Ovary (tissue), 9 donors: ENCODE measurements around the gene PAK1. TPM values are rescaled to one million over a fixed set of nuclear protein-coding genes. Genes with fewer than 3 reads are reported as not detected.

ENCODE experiments used
- DNase-seq, 5 donors: peaks; one replicate each; pipeline ENCODE4 v3.0.0-alpha.2; 2019 to 2020
- H3K27ac ChIP-seq, 2 donors: fragments of 200-600 bp; one replicate each; pipeline versions ENCODE4 v1.5.1 to v1.8.0; 2019 to 2022
- H3K27me3 ChIP-seq: fragments of 200-600 bp; one replicate; pipeline ENCODE4 v1.8.0; 2022
- H3K36me3 ChIP-seq: fragments of 200-600 bp; sonication (generic); one replicate; pipeline ENCODE4 v1.5.1; 2019
- H3K4me1 ChIP-seq: one replicate; pipeline ENCODE4 v1.8.1; 2013; ENCODE audit warnings: mild to moderate bottlenecking, moderate library complexity; ENCODE audit not compliant: insufficient read depth
- H3K4me3 ChIP-seq: fragments of 200-600 bp; sonication (generic); one replicate; pipeline ENCODE4 v1.5.1; 2017
- H3K9me3 ChIP-seq, 2 donors: fragments of 200-600 bp in 1 of 2; sonication (generic) in 1 of 2; one replicate each; pipeline versions ENCODE4 v1.5.1 to v1.8.1; 2013 to 2019; ENCODE audit warnings: mild to moderate bottlenecking in 1 of 2, moderate library complexity in 1 of 2
- EP300 ChIP-seq: sonication (generic); formaldehyde crosslinking; IDR thresholded peaks from one replicate; pipeline ENCODE4 v1.6.1; 2017; ENCODE audit warnings: antibody characterized with exemption
- POLR2A ChIP-seq: fragments of 450-650 bp; IDR thresholded peaks from one replicate; pipeline ENCODE4 v1.6.1; 2017; ENCODE audit warnings: antibody characterized with exemption, mild to moderate bottlenecking, moderate library complexity
- WGBS, 3 donors: extraction: QIAGEN DNeasy Blood & Tissue Kit in 1 of 3; methylation state at CpG; one replicate each; pipeline versions ENCODE4 v1.1.5 to v1.1.7; 2013 to 2017; 5-methylcytosine and 5-hydroxymethylcytosine counted together
- intact Hi-C, 4 donors: fragments of 100-400 bp; cut with DNase I; formaldehyde crosslinking; loops; one replicate each; pipeline versions ENCODE4 v1.11.0 to v1.15.1; 2022 to 2023
- polyA plus RNA-seq, 2 donors: library from polyadenylated mRNA; stranded (reverse); fragments of 200-250 nt in 1 of 2; fragments of 350-450 nt in 1 of 2; fragmentation: Illumina TruSeq in 1 of 2; extraction: RNeasy Lipid Tissue Mini Kit (QIAGEN cat#74804) in 1 of 2; gene quantifications; one replicate each; pipeline ENCODE4 v1.2.3, GENCODE V29; 2013 to 2014
- total RNA-seq, 7 donors: library from RNA; depleted of rRNA in 2 of 7; stranded (reverse); fragments of >200 nt in 2 of 7; fragmentation: NEBNext Ultra II Directional in 3 of 7; extraction: Animal tissue kit (Norgen Biotek cat#: 25700) in 3 of 7; gene quantifications; one replicate each; pipeline versions ENCODE4 v1.1.0 to v1.2.4, GENCODE V29; 2016 to 2023
- TF ChIP-seq, protein P1 (sequence below), 3 donors: fragments of 450-650 bp in 2 of 3; fragments of 200-600 bp in 1 of 3; IDR thresholded peaks; one replicate each; pipeline versions ENCODE4 v1.5.1 to v1.8.0; 2016 to 2022; ENCODE audit warnings: antibody characterized with exemption in 3 of 3, mild to moderate bottlenecking in 1 of 3
- donor health status: DM: no; HTN: no; CAD: no; lungs with moderate emphysema.
- donor health status: DM: no; HTN: no; CAD: no.
- donor health status: Bipolar disorder and iron deficiency.
- donor health status: DM: yes; HTN: yes; CAD: no.
- donor health status: DM: no; HTN: no; CAD: no.
- donor health status: DM: yes; HTN: yes; CAD: no.

The PAK1 gene
- total and polyA plus RNA-seq, 9 donors, result 18.4 to 53.0 (median 42.3) TPM

DNA sequence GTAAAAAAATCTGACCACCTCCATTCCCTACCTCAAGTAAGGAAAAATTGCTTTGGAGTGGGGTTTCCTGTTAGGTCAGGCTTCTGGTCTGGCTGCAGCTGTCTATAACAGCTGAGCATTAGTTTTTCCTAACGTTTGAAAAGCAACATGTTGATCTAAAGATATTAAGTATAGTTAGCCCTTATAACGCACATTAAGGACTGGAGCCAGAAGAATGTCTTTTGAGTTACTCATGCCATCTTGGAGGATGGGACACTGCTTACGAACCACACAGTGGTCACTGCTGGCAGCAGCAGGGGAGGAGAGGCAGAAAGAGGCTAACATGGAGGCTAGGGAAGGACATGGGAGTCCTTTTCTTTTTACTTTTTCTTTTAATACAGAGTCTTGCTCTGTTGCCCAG is 128.3 kb downstream of the PAK1 start:
- intact Hi-C loops, result no loop called here
- H3K27me3 ChIP-seq, result no peaks in the 10 kb centered on the region
- TF ChIP-seq EP300 (no peak), POLR2A (no peak)
- TF ChIP-seq, protein P1, sequence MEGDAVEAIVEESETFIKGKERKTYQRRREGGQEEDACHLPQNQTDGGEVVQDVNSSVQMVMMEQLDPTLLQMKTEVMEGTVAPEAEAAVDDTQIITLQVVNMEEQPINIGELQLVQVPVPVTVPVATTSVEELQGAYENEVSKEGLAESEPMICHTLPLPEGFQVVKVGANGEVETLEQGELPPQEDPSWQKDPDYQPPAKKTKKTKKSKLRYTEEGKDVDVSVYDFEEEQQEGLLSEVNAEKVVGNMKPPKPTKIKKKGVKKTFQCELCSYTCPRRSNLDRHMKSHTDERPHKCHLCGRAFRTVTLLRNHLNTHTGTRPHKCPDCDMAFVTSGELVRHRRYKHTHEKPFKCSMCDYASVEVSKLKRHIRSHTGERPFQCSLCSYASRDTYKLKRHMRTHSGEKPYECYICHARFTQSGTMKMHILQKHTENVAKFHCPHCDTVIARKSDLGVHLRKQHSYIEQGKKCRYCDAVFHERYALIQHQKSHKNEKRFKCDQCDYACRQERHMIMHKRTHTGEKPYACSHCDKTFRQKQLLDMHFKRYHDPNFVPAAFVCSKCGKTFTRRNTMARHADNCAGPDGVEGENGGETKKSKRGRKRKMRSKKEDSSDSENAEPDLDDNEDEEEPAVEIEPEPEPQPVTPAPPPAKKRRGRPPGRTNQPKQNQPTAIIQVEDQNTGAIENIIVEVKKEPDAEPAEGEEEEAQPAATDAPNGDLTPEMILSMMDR (IDR thresholded peaks at IDR 0.05), result no peak
- no peaks in the 10 kb centered on the region for H3K36me3 ChIP-seq
- no peak for DNase-seq
- no peak overlapping the region for H3K4me3 ChIP-seq
- H3K4me1 ChIP-seq, result no peaks in the 10 kb centered on the region
- WGBS, 3 donors, result 66 to 71% (median 68%) methylated on average over 3 of the region's 3 CpGs
- H3K27ac ChIP-seq, result no peak overlapping the region
- H3K9me3 ChIP-seq, result no peaks in the 10 kb centered on the region

DNA sequence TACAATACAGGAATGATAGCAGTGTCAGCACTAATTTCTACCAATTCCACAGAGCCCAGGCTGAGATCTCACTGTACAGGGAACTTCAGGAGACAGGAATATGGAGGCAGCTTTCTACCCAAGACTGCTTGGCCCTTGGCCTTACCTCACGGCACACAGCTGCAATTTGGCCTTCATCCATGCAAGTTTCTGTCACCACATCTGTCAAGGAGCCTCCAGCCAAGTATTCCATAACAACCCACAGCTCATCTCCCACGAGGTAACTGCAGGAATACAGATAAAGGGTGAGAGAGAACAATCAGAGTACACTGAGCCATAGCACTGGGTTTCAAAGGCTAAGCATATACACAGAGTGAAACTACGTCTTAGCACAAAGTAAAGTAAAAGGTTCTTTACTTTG is 133.4 kb downstream of the PAK1 start:
- Histone ChIP-seq H3K27me3 (no peaks in the 10 kb centered on the region), H3K9me3 (no peaks in the 10 kb centered on the region), H3K36me3 (no peaks in the 10 kb centered on the region), H3K27ac (no peak overlapping the region), H3K4me3 (no peak overlapping the region), H3K4me1 (no peaks in the 10 kb centered on the region)
- no peak for DNase-seq
- intact Hi-C loops, result no loop called here
- TF ChIP-seq, protein P1 (IDR thresholded peaks at IDR 0.05), result no peak
- TF ChIP-seq EP300, result no peak
- no peak for TF ChIP-seq POLR2A
- 24 to 32% (median 28%) methylated on average over 3 of the region's 3 CpGs for WGBS, 3 donors

DNA sequence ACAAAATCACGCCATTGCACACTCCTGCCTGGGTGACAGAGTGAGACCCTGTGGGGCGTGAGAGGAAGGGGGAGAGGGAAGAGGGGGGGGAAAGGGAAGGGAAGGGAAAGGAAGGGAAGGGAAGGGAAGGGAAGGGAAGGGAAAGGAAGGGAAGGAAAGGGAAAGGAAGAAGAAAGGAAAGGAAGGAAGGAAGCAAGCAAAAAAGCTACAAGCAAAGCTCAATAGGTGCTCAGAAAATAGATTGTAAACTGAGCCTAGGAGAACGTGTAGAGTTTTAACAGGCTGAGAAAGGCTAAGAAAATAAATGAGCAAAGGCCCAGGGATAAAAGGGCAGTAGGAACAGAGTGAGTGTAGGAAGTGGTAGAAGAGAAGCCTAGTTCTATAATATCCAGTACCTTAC is 141.6 kb downstream of the PAK1 start:
- Histone ChIP-seq H3K27ac (no peak overlapping the region), H3K27me3 (no peaks in the 10 kb centered on the region), H3K36me3 (no peaks in the 10 kb centered on the region), H3K9me3 (no peaks in the 10 kb centered on the region), H3K4me3 (no peak overlapping the region), H3K4me1 (no peaks in the 10 kb centered on the region)
- DNase-seq, result no peak
- TF ChIP-seq POLR2A, result no peak
- 92 to 95% (median 92%) methylated on average over 2 to 3 of the region's 3 CpGs for WGBS, 3 donors
- intact Hi-C loops, result no loop called here

DNA sequence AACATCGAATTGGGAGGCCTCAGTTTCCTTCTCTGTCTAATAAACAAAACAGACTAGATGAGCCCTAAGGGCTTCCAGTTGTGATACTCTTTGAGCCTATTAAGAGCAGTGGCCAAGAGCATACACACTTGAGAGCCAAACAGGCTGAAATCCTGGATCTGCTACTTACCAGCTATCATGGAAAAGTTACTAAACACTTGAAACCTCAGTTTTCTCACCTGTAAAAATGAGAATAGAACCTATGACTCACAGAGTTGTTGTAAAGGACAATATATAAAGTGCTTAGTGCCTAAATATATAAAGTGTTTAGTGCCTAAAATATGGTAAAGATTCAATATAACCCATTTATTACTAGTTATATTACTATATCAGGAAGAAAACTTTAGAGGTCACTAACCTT is 148.7 kb downstream of the PAK1 start:
- Histone ChIP-seq H3K27me3 (no peaks in the 10 kb centered on the region), H3K4me1 (peaks cover 5% of the 10 kb centered on the region), H3K9me3 (no peaks in the 10 kb centered on the region), H3K4me3 (no peak overlapping the region), H3K27ac (no peak overlapping the region), H3K36me3 (no peaks in the 10 kb centered on the region)
- WGBS, 3 donors, result 71 to 88% (median 79%) methylated on average over 1 of the region's 1 CpG
- TF ChIP-seq, protein P1 (IDR thresholded peaks at IDR 0.05), result no peak
- no peak for TF ChIP-seq EP300
- no peak for TF ChIP-seq POLR2A
- intact Hi-C loops, result no loop called here
- DNase-seq, result no peak

DNA sequence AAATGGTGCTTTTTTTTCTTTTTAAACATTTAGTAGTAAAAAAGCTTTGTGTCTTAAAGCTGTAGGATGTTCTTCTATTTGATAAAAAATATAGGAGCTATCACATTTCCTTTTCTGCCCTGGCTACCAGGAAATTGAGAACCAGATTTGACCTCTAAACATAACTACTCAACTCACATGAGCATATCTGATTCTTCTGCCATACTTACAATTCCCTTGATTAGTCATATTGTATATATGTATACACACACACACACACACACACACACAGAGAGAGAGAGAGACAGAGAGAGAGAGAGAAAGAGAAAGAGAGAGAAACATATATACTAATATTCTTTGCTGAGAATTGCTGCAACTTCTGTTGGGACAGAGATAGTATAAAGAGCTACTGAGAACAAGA is 149.4 kb downstream of the PAK1 start:
- H3K27me3 ChIP-seq, result no peaks in the 10 kb centered on the region
- peaks cover 5% of the 10 kb centered on the region for H3K4me1 ChIP-seq
- H3K27ac ChIP-seq, result no peak overlapping the region
- no peaks in the 10 kb centered on the region for H3K9me3 ChIP-seq
- H3K36me3 ChIP-seq, result no peaks in the 10 kb centered on the region
- H3K4me3 ChIP-seq, result no peak overlapping the region
- DNase-seq, result no peak
- intact Hi-C loops, result no loop called here
- TF ChIP-seq POLR2A, result no peak
- TF ChIP-seq EP300, result no peak
- TF ChIP-seq, protein P1 (IDR thresholded peaks at IDR 0.05), result no peak
